Hepatocyte (in vitro differentiated cells): Measurements from ENCODE around the gene VEGFB.

Experiments
- EZH2 ChIP-seq: fragments of 200-600 bp; sonication (generic); IDR thresholded peaks from 2 replicates; pipeline ENCODE4 v1.6.1; 2016; ENCODE audit warnings: antibody characterized with exemption, mild to moderate bottlenecking, borderline replicate concordance
- TF ChIP-seq, protein P1 (sequence below): fragments of 200-600 bp; sonication (generic); IDR thresholded peaks from 2 replicates; pipeline ENCODE4 v1.5.1; 2016; ENCODE audit warnings: antibody characterized with exemption, mild to moderate bottlenecking; ENCODE audit not compliant: poor library complexity

- TF ChIP-seq, protein P1, sequence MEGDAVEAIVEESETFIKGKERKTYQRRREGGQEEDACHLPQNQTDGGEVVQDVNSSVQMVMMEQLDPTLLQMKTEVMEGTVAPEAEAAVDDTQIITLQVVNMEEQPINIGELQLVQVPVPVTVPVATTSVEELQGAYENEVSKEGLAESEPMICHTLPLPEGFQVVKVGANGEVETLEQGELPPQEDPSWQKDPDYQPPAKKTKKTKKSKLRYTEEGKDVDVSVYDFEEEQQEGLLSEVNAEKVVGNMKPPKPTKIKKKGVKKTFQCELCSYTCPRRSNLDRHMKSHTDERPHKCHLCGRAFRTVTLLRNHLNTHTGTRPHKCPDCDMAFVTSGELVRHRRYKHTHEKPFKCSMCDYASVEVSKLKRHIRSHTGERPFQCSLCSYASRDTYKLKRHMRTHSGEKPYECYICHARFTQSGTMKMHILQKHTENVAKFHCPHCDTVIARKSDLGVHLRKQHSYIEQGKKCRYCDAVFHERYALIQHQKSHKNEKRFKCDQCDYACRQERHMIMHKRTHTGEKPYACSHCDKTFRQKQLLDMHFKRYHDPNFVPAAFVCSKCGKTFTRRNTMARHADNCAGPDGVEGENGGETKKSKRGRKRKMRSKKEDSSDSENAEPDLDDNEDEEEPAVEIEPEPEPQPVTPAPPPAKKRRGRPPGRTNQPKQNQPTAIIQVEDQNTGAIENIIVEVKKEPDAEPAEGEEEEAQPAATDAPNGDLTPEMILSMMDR: no peak
- no peak for TF ChIP-seq EZH2
Measured at GRCh38 chr11:64288353-64288750, 54.0 kb downstream of the VEGFB start.
